GM18873 (cell line): ENCODE results near the gene ENO1.
A peak's percentile ranks its signal among the peaks of the same experiment; 100 is the strongest.
"Not testable (repeated sequence)": the region's sequence is repeated elsewhere in the genome, so short reads cannot be mapped to it uniquely, and the experiment has no call there.

ENCODE experiments used
- ATAC-seq: cut with Tn5 transposase; IDR thresholded peaks from one replicate; pipeline ENCODE4 v1.9.1; 2021; ENCODE audit warnings: mild to moderate bottlenecking, moderate library complexity, moderate number of reproducible peaks; ENCODE audit not compliant: unreplicated experiment, low FRiP score

The ENO1 gene

DNA sequence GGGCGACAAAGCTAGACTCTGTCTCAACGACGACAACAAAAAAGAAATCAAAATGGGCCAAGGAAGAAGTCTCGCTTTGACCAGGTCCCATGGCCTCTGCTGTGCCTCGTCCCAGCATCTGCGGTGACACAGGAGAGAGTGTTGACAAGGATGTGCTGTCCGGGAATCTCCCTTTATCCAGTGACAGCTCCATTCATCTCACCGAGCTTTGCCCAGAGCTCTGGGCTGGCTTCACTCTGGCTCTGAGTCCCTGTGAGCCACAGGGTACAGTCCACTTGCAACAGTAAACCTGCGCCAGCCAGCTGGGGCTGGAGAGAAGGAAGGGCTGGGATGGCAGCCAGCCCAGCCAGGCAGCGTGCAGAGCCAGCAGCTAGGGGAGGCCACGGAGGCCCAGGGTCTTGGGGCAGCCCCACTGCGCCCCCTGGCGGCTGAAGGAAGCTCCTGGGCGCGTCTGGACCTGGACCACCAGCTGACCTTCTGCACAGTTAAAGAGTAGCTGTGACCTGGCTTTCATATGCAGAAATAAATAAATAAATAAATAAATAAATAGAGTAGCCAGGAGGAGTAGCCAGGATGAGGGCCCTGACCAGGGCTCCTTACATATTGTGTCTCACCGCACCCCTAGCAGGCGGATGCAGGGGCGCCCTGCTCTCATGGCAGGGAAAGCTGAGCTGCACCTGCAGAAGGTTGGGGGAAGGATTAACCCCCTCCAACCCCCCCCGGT, 29.7 kb downstream of the ENO1 start:
- ATAC-seq: no peak

DNA sequence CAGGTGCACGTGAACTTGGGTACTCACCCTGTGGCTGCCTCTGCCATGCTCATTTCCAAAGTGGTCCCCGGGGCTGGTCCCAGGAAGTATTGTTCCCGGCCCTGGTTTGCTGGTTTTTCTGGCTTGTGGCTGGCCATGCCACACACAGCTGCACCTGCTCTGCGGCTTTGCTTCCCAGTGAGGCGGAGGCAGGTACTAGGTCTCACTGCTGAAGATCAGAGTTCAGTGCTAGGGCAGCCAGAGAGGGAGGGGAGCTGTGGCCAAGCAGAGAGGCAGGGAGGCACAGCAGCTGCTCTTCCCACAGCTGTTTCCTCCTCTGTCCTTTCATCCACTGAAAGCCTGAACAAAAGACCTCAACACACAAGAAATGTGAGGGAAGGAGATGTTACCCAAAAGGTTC, 30.5 kb downstream of the ENO1 start:
- ATAC-seq: no peak

DNA sequence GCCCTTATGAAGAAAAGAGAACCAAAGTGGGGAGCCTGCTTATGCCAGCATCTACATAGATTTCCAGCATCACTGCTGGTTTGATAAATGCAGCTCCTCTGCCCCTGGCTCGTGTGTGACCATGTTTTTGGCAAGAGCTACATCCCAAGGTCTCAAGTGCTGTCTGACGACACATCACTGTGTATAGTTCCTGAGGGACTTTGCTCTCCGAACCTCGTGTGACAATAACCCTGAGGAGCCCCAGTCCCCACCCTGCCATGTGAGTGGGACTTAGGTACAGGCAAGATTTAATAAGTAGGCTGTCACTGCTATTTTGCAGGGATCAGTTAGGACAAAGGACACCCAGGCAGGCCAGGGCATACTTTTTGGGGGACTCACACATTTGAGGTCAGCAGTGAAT, 32.2 kb downstream of the ENO1 start:
- no peak for ATAC-seq

DNA sequence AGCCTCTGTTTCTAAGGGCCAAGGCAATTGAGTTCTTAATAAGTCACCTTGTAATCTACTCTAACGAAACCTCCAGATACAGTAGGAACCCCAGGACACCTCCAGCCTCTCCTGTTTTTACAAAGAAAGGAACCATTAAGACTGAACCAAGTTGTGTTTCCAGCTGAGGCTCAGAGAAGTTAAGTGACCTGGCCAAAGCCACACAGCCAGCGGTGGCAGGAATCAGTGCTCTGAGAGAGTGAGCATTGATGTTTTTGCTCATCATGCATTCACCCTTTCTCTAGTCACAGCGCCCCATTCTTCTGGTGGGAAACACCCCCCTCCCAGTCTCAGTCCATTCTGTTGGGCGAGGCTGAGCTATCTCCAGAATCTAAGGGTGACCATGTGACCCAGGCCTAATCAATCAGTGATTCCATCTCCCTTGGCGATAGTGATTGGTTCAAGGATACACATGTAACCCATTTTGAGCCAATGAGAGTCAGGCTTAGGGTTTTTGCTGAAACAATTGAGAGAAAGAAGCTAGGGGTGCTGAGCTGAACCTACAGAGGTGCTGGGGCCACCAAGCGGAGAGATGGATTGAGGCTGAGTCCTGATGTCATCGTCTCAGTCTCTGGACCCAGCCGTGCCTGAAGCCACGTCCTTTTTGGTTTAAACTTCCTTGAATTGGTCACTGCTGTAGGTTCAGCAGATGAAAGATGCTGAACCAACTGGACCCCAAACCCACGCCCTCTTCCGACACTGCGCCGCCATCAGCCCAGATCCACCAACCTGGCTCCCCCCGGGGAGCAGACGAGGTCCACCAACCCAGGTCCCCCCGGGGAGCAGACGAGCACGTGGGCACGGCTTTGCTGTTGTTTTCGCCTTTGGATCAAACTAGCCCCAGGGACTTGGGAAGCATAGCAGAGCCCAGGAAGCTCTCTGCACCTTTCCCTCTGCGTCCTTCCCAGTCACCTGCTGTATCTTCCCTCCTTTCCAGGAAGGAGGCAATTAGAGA, 33.1 kb downstream of the ENO1 start:
- ATAC-seq: no peak

DNA sequence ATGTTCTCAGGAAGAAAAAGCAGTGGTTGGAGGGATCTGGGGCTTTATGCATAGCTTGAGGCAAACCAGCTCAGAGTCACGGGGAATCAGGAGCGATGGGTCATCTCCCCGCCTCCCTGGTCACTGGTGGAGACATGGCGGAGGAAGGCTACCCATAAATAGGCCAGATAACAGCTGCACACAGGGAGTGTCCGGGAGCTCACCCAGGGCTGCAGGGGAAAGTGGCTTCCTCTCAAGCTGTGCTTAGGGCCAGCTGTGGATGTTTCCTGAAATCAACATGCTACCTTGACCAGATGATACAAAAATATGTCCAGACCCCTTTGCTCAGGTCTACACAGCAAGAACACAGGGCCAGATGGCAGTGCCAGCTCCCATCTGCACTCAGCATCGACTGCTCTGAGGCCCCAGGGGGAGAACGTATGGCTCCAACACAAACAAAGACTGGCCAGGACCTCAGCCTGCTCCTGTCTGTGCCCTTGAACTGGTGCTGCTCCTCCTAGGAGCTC, 33.9 kb downstream of the ENO1 start:
- no peak for ATAC-seq

DNA sequence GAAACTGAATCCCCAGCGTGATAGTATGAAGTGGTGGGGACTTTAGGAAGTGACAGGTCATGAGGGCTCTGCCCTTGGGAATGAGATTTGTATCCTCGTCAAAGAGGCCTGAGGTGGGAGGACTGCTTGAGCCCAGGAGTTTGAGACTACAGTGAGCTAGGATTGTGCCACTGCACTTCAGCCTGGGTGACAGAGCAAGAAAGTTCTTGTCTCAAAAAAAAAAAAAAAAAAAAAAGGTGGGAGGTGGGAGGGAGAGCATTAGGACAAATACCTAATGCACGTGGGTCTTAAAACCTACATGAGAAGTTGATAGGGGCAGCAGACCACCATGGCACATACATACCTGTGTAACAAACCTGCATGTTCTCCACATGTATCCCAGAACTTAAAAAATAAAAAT, 37.1 kb downstream of the ENO1 start:
- no peak for ATAC-seq

DNA sequence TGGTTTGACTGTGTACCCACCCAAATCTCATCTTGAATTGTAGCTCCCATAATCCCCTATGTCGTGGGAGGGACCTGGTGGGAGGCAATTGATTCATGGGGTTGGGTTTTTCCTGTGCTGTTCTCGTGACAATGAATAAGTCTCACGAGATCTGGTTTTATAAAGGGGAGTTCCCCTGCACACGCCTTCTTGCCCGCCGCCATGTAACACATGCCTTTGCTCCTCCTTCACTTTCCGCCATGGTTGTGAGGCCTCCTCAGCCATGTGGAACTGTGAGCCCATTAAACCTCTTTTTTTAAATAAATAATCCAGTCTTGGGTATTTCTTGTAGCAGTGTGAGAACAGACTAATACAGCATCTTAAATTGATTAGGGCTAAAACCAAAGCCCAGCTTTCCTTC, 38.5 kb downstream of the ENO1 start:
- no peak for ATAC-seq

DNA sequence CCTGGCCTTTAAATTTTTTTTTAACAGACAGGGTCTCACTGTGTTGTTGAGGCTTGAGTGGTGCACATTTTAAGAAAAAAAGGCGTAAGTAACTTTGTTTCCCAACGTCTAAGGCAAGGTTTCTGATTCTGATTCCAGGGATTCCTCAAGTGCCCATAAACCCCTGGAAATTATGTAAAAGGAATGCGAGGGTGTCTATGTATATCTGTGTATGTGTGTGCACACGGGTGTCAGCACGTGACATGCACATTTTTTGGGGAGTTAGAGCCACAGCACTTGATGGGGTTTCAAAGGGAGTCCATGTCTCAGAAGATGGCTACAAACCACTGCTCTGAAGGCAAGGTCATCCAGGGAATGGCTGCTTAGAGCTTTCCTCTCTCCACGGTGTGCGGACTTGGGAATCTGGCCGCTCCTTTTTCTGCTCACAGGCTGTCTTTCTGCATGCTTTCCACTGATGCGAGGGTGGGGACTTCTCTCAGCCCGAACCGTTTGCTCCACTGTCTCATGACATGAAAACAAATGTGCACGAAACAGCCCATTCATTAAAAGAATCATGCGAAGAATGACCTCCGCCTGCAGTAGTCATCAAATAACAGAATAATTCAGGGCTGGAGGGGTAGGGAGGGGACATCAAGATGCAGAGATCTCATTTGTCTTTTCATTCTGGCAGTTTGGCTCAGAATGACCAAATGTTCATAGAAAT, 42.4 kb downstream of the ENO1 start:
- ATAC-seq: no peak

DNA sequence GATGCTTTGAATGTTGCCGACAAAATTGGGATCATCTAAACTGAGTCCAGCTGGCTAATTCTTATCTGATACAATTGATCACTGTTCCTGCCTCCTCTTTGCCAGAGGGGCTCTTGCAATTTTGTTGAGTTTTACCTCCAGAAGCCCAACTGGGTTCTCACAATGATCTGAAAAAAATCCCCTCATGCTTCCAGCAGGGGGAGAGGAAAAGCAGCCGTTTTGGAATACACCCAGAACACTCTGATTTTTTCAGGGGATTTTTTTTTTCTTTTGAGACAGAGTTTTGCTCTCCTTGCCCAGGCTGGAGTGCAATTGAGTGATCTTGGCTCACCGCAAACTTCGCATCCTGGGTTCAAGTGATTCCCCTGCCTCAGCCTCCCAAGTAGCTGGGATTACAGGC, 47.1 kb downstream of the ENO1 start:
- no peak for ATAC-seq

DNA sequence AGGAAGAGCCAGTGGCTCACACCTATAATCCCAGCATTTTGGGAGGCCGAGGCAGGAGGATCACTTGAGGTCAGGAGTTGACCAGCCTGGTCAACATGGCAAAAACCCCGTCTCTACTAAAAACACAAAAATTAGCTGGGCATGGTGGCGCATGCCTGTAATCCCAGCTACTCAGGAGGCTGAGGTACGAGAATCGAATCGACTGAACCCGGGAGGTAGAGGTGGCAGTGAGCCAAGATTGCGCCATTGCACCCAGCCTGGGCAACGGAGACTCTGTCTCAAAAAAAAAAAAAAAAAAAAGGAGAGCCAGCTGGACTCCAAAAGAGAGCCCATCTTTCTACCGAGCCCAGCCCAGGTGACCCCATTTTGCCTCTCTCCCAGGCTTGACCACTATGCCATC, 47.8 kb downstream of the ENO1 start:
- not testable (repeated sequence) for ATAC-seq

DNA sequence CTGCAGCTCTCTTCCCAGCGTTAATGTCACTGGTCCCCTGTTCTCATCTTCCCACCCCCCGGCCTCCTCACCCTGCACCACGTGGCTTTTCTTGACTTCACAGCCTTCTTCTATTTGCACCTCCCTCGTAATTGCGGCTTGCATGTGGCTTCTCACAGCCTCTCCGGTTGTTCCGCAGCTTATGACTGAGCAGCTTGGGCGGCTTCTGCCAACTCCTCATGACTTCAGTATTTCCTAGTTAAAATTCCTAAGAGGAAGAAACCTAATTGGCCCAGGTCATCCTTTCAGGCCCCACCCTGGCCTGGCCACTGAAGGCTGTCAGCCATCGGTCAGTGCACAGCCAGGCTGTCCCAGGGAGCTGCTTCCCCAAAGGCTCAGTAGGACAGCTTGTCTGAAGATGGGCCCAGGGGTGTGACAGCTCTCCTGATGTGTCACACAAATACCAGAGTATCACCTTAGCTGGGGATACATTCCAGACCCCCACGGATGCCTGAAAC, 52.5 kb downstream of the ENO1 start:
- no peak for ATAC-seq

DNA sequence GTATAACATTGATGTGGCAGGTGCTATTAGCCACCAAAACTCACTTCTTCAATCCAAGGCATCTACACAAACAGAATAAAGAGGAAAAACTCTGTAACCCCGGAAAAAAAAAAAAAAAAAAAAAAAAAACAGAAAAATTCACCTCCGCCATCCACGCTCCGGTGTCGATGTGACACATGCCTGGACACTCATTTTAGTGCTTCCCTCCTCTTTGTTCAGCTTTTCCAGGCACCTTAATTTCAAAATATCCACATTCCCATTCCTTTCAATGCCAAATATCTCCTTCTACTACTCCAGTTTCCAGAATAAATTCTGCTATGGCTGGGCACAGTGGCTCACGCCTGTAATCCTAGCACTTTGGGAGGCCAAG, 55.2 kb downstream of the ENO1 start:
- ATAC-seq: no peak

DNA sequence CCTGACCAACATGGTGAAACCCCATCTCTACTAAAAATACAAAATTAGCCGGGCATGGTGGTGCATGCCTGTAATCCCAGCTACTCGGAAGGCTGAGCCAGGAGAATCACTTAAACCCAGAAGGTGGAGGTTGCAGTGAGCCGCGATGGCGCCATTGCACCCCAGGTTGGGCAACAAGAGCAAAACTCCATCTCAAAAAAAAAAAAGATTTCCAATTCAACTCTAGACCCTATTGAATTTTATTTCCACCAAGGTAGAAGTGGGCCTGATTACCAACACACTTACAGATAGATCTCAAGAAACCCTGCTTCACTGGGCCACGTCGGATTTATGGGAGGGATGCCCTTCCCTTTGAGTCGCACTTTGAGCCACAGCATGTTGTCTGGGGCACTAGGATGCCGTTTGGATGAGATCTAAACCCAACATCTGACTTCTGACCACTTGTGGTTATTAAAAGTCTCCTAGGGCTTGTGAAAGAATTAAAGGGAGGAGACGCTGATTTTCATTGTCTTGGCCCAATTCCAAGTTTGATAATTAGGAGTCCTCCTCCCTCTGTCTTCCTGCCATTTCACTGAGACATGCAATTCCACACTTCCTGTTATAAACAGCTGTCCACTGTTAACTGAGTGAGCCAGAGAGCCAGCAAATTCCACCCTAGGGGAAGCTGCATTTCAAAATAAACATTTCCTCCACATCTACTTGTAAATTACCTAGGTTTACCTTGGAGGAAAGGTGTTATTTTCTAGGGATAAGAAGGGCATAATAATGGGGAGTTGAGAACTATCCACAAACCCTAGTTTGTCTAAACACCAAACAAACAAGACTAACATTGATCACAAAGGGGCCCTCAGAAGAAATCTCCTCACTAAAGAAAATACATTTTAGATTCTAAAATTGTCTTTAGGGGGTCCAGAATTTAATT, 55.9 kb downstream of the ENO1 start:
- ATAC-seq: no peak

DNA sequence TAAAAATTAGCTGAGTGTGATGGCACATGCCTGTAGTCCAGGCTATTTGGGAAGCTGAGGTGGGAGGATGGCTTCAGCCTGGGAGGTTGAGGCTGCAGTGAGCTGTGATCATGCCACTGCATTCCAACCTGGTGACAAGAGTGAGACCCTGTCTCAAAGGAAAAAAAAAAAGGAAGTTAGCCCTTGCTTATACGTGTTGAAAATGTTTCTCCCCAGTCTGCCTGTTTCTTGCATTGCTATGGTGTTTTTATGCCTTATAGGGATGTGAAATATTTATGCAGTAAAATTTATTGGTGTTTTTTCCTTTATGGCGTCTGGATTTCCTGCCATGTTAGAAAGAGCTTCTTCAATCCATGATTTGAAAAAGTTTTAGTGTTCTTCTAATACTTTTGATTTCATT, 57.4 kb downstream of the ENO1 start:
- ATAC-seq: no peak

DNA sequence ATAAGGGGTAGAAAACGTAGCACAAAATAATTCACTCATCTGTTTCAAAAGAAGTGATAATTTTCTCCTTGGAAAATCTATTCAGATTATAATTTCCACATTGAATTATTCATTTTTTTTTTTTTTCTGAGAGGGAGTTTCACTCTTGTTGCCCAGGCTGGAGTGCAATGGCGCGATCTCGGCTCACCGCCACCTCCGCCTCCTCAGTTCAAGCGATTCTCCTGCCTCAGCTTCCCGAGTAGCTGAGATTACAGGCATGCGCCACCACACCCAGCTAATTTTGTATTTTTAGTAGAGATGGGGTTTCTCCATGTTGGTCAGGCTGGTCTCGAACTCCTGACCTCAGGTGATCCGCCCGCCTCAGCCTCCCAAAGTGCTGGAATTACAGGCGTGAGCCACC, 59.7 kb downstream of the ENO1 start:
- ATAC-seq: not testable (repeated sequence)

DNA sequence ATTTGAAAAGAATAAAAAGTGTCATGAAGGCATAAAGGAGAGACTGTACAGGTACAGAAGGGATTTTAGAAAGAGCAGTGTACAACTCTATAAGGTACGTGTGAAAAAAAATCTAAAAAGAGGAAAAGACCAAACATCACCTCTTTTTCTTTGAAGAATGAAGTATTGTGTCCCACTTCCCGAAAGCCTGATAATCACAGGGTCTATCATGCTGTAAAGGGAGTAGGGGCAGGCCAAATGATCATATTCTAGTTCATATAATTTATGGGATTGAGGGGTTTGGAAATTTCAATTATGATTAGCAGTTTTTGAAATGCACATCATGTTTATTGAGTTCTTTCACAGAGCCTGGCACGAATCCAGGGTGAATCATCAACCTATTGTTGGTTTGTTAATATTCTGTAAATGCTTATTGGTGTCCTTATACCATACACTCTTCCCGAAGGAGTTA, 60.1 kb downstream of the ENO1 start:
- ATAC-seq: no peak

DNA sequence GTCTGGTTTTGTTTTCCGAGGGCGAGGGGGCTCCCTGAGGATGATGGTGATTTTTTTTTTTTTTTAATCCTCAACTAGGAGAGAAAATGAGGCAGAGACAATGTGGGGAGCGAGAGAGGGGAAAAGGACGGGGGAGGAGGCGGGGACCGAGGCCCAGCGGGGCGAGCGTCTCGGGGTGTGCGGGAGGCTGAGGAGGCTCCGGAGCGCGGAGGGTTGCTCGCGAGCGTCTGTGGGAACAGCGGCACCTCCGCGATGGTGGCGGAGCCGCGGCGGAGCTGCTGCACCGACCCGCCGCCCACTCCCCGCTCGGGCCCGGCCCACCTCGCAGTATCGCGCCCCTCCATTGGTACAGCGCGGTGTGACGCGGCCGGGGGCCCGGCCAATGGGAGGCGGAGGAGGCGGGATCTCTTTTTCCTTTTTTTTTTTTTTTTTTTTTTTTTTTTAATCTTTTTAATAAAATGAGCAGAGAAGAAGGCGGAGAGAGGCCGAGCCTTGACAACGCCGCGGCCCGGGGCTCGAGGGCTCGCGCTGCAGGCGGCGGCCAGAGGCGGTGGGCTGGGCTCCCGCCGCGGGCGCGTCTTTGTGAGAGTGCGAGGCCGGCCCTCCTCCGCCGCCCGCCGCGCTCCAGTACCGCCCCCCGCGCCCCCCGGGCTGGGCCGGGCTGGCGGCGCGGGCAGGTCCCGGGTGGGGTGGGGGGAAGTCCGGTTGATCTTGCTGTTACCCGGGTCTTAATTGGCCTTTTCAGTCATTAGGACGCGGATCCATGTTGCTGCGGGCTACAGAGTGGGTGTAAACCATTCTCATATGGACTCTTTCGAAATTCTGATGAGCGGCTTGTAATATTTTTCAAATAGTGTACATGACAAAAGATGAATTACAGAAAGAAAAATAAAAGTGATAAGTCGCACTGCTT, 60.8 kb downstream of the ENO1 start, which contains the start of gene RERE:
Gene RERE (minus strand): TSS at position 229 of the 913 bp plus-strand sequence.
- peak; percentile 85 for ATAC-seq

DNA sequence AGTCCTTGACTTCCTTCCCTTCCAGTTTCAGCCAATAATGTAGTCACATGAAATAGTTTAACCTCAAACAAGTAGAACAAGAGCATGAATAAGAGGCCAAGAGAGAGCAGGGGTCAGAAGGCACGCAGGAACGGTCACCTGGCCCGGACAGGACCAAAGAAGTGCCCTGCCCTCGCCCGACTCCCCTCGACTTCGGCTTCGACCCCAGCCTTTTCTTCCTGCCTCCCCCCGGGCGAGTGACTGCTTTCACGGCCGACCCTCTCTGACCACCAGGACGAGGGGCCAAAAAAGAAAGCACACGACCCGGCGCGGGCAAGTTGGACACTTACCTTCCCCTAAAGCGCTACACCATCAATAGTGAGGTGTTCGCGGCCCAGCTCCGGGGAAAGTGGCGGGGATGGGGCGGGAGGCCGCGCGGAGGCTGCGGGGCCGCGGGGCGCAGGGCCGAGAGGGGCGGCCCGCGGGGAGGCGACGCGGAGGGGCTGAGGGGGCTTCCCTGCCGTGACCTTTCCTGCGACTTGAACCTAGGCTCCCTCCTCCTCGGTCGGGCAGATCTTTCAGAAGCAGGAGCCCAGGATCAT, 61.6 kb downstream of the ENO1 start:
- ATAC-seq: no peak
